ENCODE results near the gene ITM2C. TPM values are rescaled to one million over a fixed set of nuclear protein-coding genes. Genes with fewer than 3 reads are reported as not detected.

The ITM2C gene
- total and polyA plus RNA-seq, 2 donors (not counting 1 experiment from before 2014, with no cell fraction given), result 36.9 to 62.8 TPM

GRCh38 chr2:230886206-230886605 lies 21.5 kb downstream of the ITM2C start:
- CTCF ChIA-PET, result interaction anchor here (0.9 to 1.1 kb wide), 4 partner anchors 10 to 62 kb away, joined by 3 to 4 read pairs (median 3); partner anchors contain the start of gene ITM2C

GRCh38 chr2:230886671-230887071 lies 21.9 kb downstream of the ITM2C start:
- peaks cover 25% of the 10 kb centered on the region for H3K4me1 Mint-ChIP-seq
- intact Hi-C loops (cut with micrococcal nuclease), result no loop called here
- Histone ChIP-seq H3K9me3 (ENCODE audit: control extremely low read depth in 1 of 3, control insufficient read depth in 2 of 3, insufficient read depth in 1 of 3, low read length in 2 of 3) (peaks cover 0 to 5% (median 0%) of the 10 kb centered on the region in 3 donors), H3K4me1 (ENCODE audit: control insufficient read depth in 2 of 2, insufficient read depth in 2 of 2, low read length in 2 of 2) (peaks cover 19 to 38% of the 10 kb centered on the region in 2 donors), H3K79me2 (ENCODE audit: control insufficient read depth, insufficient read depth, low read length) (no peaks in the 10 kb centered on the region), H3K9ac (ENCODE audit: low read length) (no peak overlapping the region), H3K4me3 (ENCODE audit: control extremely low read depth in 1 of 5, extremely low read depth in 1 of 5, insufficient read depth in 1 of 5, low read depth in 2 of 5, low read length in 4 of 5) (no peak overlapping the region), H3K27ac (ENCODE audit: low read length in 2 of 2) (no peak overlapping the region), H3K36me3 (replicated peaks in 1 of 2; ENCODE audit: control extremely low read depth in 1 of 2, control insufficient read depth in 1 of 2, extremely low read depth in 1 of 2, insufficient read depth in 2 of 2, low read length in 1 of 2) (no peaks in the 10 kb centered on the region), H3K27me3 (replicated peaks in 1 of 4; ENCODE audit: control extremely low read depth in 1 of 4, control insufficient read depth in 3 of 4, insufficient read depth in 4 of 4, low read length in 3 of 4) (no peaks in the 10 kb centered on the region), H4K20me1 (ENCODE audit: control insufficient read depth, insufficient read depth, low read length, poor library complexity, severe bottlenecking) (no peaks in the 10 kb centered on the region), H2AFZ (ENCODE audit: insufficient read depth, low read depth, low read length, poor library complexity, severe bottlenecking) (no peak overlapping the region), H3K4me2 (replicated peaks; ENCODE audit: low read depth, low read length, poor library complexity, severe bottlenecking) (no peak overlapping the region)
- no peak overlapping the region for H3K4me3 Mint-ChIP-seq
- ChIA-PET CTCF (interaction anchor here (1.0 to 1.1 kb wide), 3 partner anchors 22 to 62 kb away, joined by 3 read pairs; partner anchors contain the start of gene ITM2C), POLR2A (no interaction called here)
- DNase-seq (no peak), ATAC-seq (ENCODE audit: low read depth) (no peak)
- TF ChIP-seq CTCF (IDR thresholded peaks at IDR 0.05), result no peak
- no peak for TF ChIP-seq EZH2 (IDR thresholded peaks at IDR 0.05; ENCODE audit: borderline replicate concordance, insufficient read depth, low read depth, low read length, poor library complexity, severe bottlenecking)
- no peaks in the 10 kb centered on the region for H3K9me3 Mint-ChIP-seq (ENCODE audit: insufficient read depth)
- whole genome bisulfite sequencing (ENCODE audit: insufficient coverage), result 95% methylated on average over 10 of the region's 14 CpGs
- H3K27me3 Mint-ChIP-seq, result no peaks in the 10 kb centered on the region
- H3K27ac Mint-ChIP-seq, result no peak overlapping the region

More at GRCh38 chr2:230886206-230886605, 21.5 kb downstream of the ITM2C start:
- Histone ChIP-seq H3K9me3 (ENCODE audit: control extremely low read depth in 1 of 3, control insufficient read depth in 2 of 3, insufficient read depth in 1 of 3, low read length in 2 of 3) (peaks cover 0 to 5% (median 0%) of the 10 kb centered on the region in 3 donors), H3K79me2 (ENCODE audit: control insufficient read depth, insufficient read depth, low read length) (no peaks in the 10 kb centered on the region), H4K20me1 (ENCODE audit: control insufficient read depth, insufficient read depth, low read length, poor library complexity, severe bottlenecking) (no peaks in the 10 kb centered on the region), H3K4me3 (ENCODE audit: control extremely low read depth in 1 of 5, extremely low read depth in 1 of 5, insufficient read depth in 1 of 5, low read depth in 2 of 5, low read length in 4 of 5) (no peak overlapping the region), H3K27ac (ENCODE audit: low read length in 2 of 2) (no peak overlapping the region), H3K4me1 (ENCODE audit: control insufficient read depth in 2 of 2, insufficient read depth in 2 of 2, low read length in 2 of 2) (peaks cover 15 to 33% of the 10 kb centered on the region in 2 donors), H2AFZ (ENCODE audit: insufficient read depth, low read depth, low read length, poor library complexity, severe bottlenecking) (no peak overlapping the region), H3K4me2 (replicated peaks; ENCODE audit: low read depth, low read length, poor library complexity, severe bottlenecking) (peak overlapping the region; percentile 35), H3K27me3 (replicated peaks in 1 of 4; ENCODE audit: control extremely low read depth in 1 of 4, control insufficient read depth in 3 of 4, insufficient read depth in 4 of 4, low read length in 3 of 4) (no peaks in the 10 kb centered on the region), H3K9ac (ENCODE audit: low read length) (no peak overlapping the region), H3K36me3 (replicated peaks in 1 of 2; ENCODE audit: control extremely low read depth in 1 of 2, control insufficient read depth in 1 of 2, extremely low read depth in 1 of 2, insufficient read depth in 2 of 2, low read length in 1 of 2) (no peaks in the 10 kb centered on the region)
- WGBS (ENCODE audit: insufficient coverage), result 77% methylated on average over 5 of the region's 5 CpGs
- POLR2A ChIA-PET, result no interaction called here
- Mint-ChIP-seq H3K4me3 (no peak overlapping the region), H3K27me3 (no peaks in the 10 kb centered on the region), H3K27ac (no peak overlapping the region), H3K4me1 (peaks cover 21% of the 10 kb centered on the region), H3K9me3 (ENCODE audit: insufficient read depth) (no peaks in the 10 kb centered on the region)
- no peak for TF ChIP-seq EZH2 (IDR thresholded peaks at IDR 0.05; ENCODE audit: borderline replicate concordance, insufficient read depth, low read depth, low read length, poor library complexity, severe bottlenecking)
- TF ChIP-seq CTCF (IDR thresholded peaks at IDR 0.05), result no peak
- intact Hi-C loops (cut with micrococcal nuclease), result no loop called here
- no peak for DNase-seq
- no peak for ATAC-seq (ENCODE audit: low read depth)
